Mesothelial cell of epicardium (in vitro differentiated cells): Measurements from ENCODE around the gene DIS3L2. TPM values are rescaled to one million over a fixed set of nuclear protein-coding genes. Genes with fewer than 3 reads are reported as not detected.

ENCODE experiments used
- DNase-seq, 2 experiments: peaks; one replicate each; pipeline ENCODE4 v3.0.0; 2021; ENCODE audit warnings: low spot score in 2 of 2; ENCODE audit not compliant: unreplicated experiment in 2 of 2
- H3K27ac Mint-ChIP-seq: 2 replicates; pipeline ENCODE4 v1.8.0; 2021; ENCODE audit warnings: mixed read lengths
- H3K27me3 Mint-ChIP-seq: 2 replicates; pipeline ENCODE4 v1.8.0; 2021; ENCODE audit warnings: low read depth, mixed read lengths
- H3K36me3 Mint-ChIP-seq: 2 replicates; pipeline ENCODE4 v1.8.0; 2021; ENCODE audit warnings: mixed read lengths
- H3K4me1 Mint-ChIP-seq: 2 replicates; pipeline ENCODE4 v1.8.0; 2021; ENCODE audit warnings: mixed read lengths
- H3K4me3 Mint-ChIP-seq: 2 replicates; pipeline ENCODE4 v1.8.0; 2021; ENCODE audit warnings: mild to moderate bottlenecking, moderate library complexity, mixed read lengths
- H3K9me3 Mint-ChIP-seq: 2 replicates; pipeline ENCODE4 v1.8.0; 2021; ENCODE audit warnings: mixed read lengths
- total RNA-seq: library from RNA; stranded (reverse); gene quantifications from 3 replicates; pipeline ENCODE4 v1.2.1, GENCODE V29; 2021
- TF ChIP-seq, protein P1 (sequence below): fragments of 200-600 bp; sonication (generic); IDR thresholded peaks from one replicate; pipeline ENCODE4 v1.5.0; 2021; ENCODE audit warnings: antibody characterized with exemption; ENCODE audit not compliant: unreplicated experiment

DIS3L2 gene
- total RNA-seq, 1 donor from 2014 or later, result 74.4 TPM

DNA sequence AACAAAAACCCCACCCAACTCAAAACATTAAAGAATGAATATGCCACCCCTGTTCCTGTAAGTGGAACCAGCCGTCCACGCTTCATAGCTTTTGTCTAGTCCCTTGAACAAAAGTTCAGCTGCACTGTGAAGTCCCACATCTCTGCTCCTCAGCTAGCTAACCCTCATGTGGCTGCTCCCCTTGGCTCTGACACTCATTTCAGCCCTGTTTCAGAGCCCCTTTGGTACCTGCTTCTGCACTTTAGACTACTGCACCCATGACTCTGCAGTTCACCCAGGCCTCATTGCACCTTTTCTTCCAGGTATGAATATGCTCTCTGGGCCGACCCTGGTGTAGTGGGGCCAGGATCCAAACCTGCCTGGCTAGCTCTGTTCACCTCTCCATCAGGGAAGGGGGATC, 155.3 kb downstream of the DIS3L2 start:
- H3K27me3 Mint-ChIP-seq, result no peaks in the 10 kb centered on the region
- peaks cover 11% of the 10 kb centered on the region for H3K4me1 Mint-ChIP-seq
- peaks cover 20% of the 10 kb centered on the region for H3K9me3 Mint-ChIP-seq
- peaks cover 13% of the 10 kb centered on the region for H3K36me3 Mint-ChIP-seq
- H3K4me3 Mint-ChIP-seq, result no peak overlapping the region
- no peak for DNase-seq
- TF ChIP-seq, protein P1, sequence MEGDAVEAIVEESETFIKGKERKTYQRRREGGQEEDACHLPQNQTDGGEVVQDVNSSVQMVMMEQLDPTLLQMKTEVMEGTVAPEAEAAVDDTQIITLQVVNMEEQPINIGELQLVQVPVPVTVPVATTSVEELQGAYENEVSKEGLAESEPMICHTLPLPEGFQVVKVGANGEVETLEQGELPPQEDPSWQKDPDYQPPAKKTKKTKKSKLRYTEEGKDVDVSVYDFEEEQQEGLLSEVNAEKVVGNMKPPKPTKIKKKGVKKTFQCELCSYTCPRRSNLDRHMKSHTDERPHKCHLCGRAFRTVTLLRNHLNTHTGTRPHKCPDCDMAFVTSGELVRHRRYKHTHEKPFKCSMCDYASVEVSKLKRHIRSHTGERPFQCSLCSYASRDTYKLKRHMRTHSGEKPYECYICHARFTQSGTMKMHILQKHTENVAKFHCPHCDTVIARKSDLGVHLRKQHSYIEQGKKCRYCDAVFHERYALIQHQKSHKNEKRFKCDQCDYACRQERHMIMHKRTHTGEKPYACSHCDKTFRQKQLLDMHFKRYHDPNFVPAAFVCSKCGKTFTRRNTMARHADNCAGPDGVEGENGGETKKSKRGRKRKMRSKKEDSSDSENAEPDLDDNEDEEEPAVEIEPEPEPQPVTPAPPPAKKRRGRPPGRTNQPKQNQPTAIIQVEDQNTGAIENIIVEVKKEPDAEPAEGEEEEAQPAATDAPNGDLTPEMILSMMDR, result no peak
- H3K27ac Mint-ChIP-seq, result no peak overlapping the region

DNA sequence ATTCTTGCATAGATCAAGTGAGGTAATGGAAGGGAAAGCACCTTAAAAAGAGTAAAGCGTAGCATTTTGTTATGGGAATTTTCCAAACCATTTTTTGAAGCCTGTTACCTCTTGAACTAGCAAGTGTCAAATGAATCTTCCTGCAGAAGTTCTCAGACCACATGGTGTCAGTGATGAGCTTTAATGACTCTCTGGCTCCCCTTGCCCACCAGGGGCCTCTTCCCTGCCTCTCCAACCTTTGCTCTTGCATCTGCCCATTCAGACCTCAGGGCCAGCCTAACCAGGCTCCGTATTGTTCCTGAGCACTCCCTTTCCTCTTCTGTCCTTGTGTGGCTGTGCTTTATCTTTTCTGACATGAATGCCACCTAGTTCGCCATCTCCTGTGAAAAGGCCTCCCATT, 155.9 kb downstream of the DIS3L2 start:
- TF ChIP-seq, protein P1, result no peak
- no peak for DNase-seq
- no peak overlapping the region for H3K27ac Mint-ChIP-seq
- peaks cover 11% of the 10 kb centered on the region for H3K4me1 Mint-ChIP-seq
- no peaks in the 10 kb centered on the region for H3K27me3 Mint-ChIP-seq
- no peak overlapping the region for H3K4me3 Mint-ChIP-seq
- H3K9me3 Mint-ChIP-seq, result peaks cover 15% of the 10 kb centered on the region
- H3K36me3 Mint-ChIP-seq, result peaks cover 10% of the 10 kb centered on the region

DNA sequence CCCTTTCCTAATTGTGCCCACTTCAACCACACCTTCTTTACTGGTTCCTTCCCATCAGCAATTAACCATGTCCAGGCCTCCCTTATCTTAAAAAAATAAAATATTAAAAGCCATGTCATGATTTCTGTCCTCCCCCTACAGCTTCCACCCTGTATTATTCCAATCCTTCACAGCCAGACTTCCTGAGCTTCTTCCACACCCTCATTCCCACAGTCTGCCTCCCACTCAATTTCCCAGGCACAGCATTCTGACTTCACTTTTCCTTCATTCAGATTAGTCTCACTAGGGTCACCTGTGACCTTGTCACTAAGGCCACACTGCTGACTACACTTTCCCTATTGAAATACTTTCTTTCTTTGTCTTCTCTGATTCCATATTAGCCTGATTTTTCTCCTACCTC, 159.4 kb downstream of the DIS3L2 start:
- no peak overlapping the region for H3K4me3 Mint-ChIP-seq
- H3K27ac Mint-ChIP-seq, result peak overlapping the region; percentile 66
- H3K9me3 Mint-ChIP-seq, result peaks cover 11% of the 10 kb centered on the region
- no peak for DNase-seq
- TF ChIP-seq, protein P1, result no peak
- H3K36me3 Mint-ChIP-seq, result peaks cover 11% of the 10 kb centered on the region
- H3K4me1 Mint-ChIP-seq, result peaks cover 11% of the 10 kb centered on the region
- no peaks in the 10 kb centered on the region for H3K27me3 Mint-ChIP-seq

DNA sequence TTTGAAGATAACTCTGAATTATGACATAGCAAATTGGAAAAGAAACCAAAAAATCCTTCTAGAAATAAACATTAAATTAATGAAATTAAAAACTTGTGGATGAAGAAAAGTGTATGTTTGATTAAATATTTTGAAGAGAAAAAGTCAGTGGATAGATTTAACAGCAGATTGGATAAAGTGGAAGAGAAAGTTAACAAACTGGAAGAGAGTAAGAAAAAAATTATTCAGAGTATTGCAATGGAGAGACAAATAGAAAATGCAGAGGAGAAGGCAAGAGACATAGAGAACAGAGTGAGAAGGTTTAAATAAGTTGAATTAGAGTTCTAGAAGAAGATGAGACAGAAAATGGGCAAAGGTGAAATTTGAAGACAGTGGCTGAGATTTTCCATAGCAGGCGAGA, 162.8 kb downstream of the DIS3L2 start:
- TF ChIP-seq, protein P1, result no peak
- no peak overlapping the region for H3K4me3 Mint-ChIP-seq
- H3K4me1 Mint-ChIP-seq, result peaks cover 15% of the 10 kb centered on the region
- DNase-seq, result no peak
- H3K36me3 Mint-ChIP-seq, result peaks cover 11% of the 10 kb centered on the region
- H3K27ac Mint-ChIP-seq, result no peak overlapping the region
- peaks cover 11% of the 10 kb centered on the region for H3K9me3 Mint-ChIP-seq
- H3K27me3 Mint-ChIP-seq, result no peaks in the 10 kb centered on the region

DNA sequence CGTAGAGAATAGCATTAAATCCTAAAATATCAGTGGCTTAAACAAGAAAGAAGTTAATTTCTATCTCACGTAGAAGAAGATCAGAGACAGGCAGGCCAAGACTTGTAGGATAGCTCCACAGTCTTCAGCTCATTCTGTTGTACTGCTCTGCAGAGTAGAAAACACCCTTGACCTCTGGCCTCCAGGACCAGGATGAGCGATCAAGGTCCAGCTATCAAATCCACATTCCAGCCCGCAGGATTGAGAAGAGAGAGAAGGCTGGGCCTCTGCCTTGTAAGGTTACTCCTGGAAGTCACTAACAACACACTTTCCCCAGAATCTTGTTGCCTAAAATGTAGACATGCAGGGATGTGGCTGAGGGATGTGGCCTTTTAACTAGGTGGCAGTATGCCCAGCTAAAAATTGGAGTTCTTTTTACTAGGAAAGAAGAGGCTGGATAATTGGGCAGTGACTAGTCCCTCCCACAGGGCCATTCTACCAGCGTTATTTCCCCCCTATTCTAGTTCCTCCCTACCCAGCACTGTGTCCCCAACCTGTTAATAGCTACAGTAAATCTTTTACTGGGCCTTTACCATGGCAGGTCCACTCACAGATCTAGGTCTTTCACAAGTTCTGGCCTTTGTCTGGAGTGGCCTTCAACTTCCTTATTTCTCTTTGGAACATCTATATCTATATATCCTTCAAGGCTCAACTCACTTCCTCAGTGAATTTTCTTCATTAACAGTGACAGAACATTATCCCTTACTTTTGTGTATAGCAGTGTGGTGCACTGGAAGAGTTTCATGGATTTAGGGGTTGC, 165.0 kb downstream of the DIS3L2 start:
- H3K27ac Mint-ChIP-seq, result peak overlapping the region; percentile 35
- H3K9me3 Mint-ChIP-seq, result peaks cover 11% of the 10 kb centered on the region
- H3K4me1 Mint-ChIP-seq, result peaks cover 18% of the 10 kb centered on the region
- DNase-seq, result no peak
- H3K4me3 Mint-ChIP-seq, result no peak overlapping the region
- no peaks in the 10 kb centered on the region for H3K27me3 Mint-ChIP-seq
- peaks cover 16% of the 10 kb centered on the region for H3K36me3 Mint-ChIP-seq
- TF ChIP-seq, protein P1, result no peak
